CD4-positive, alpha-beta T cell treated with Interleukin-17A for 1 hour (primary cell): ENCODE results near the gene ASTN2.

ENCODE experiments used
- DNase-seq: peaks from one replicate; pipeline ENCODE4 v3.0.0-alpha.2; 2020

Gene ASTN2

GRCh38 chr9:116546711-116547581 lies 867.9 kb downstream of the ASTN2 start:
- no peak for DNase-seq

GRCh38 chr9:116544896-116545295 lies 870.0 kb downstream of the ASTN2 start:
- DNase-seq = no peak

- DNase-seq = no peak
These were observed 871.0 kb downstream of the ASTN2 start for GRCh38 chr9:116543731-116544400.

GRCh38 chr9:116541402-116541801 lies 873.5 kb downstream of the ASTN2 start:
- DNase-seq = no peak

GRCh38 chr9:116539549-116539948 lies 875.3 kb downstream of the ASTN2 start:
- no peak for DNase-seq

- no peak for DNase-seq
These were observed 889.2 kb downstream of the ASTN2 start for GRCh38 chr9:116525611-116526010.

- no peak for DNase-seq
These were observed 889.9 kb downstream of the ASTN2 start for GRCh38 chr9:116524778-116525470.

GRCh38 chr9:116520218-116520617 lies 894.6 kb downstream of the ASTN2 start:
- no peak for DNase-seq

- DNase-seq = no peak
These were observed 898.4 kb downstream of the ASTN2 start for GRCh38 chr9:116516456-116516855.

GRCh38 chr9:116515541-116515940 lies 899.3 kb downstream of the ASTN2 start:
- DNase-seq = no peak

- no peak for DNase-seq
These were observed 908.2 kb downstream of the ASTN2 start for GRCh38 chr9:116506685-116507084.

- DNase-seq = no peak
These were observed 909.9 kb downstream of the ASTN2 start for GRCh38 chr9:116504893-116505480.

GRCh38 chr9:116504081-116504480 lies 910.8 kb downstream of the ASTN2 start:
- no peak for DNase-seq

GRCh38 chr9:116502746-116503145 lies 912.1 kb downstream of the ASTN2 start:
- DNase-seq = no peak

- DNase-seq = no peak
These were observed 913.0 kb downstream of the ASTN2 start for GRCh38 chr9:116501871-116502270.

GRCh38 chr9:116499986-116500871 lies 914.6 kb downstream of the ASTN2 start:
- DNase-seq = no peak

- no peak for DNase-seq
These were observed 915.4 kb downstream of the ASTN2 start for GRCh38 chr9:116499434-116499833.

- no peak for DNase-seq
These were observed 917.6 kb downstream of the ASTN2 start for GRCh38 chr9:116497095-116497890.

- DNase-seq = no peak
These were observed 918.7 kb downstream of the ASTN2 start for GRCh38 chr9:116496167-116496566.

- DNase-seq = no peak
These were observed 919.1 kb downstream of the ASTN2 start for GRCh38 chr9:116495725-116496124.
